HG03460 (cell line): ENCODE measurements around the gene TMEM184B.

Source experiments
- ATAC-seq: cut with Tn5 transposase; IDR thresholded peaks from one replicate; pipeline ENCODE4 v1.9.1; 2021; ENCODE audit not compliant: unreplicated experiment

Gene TMEM184B

GRCh38 chr22:38308791-38309498 is 36.1 kb upstream of the TMEM184B start:
- no peak for ATAC-seq

- peak; percentile 71 for ATAC-seq
Measured at GRCh38 chr22:38305471-38306448, 33.0 kb upstream of the TMEM184B start.

- no peak for ATAC-seq
Measured at GRCh38 chr22:38304526-38304925, 31.7 kb upstream of the TMEM184B start.

GRCh38 chr22:38303974-38304373 is 31.2 kb upstream of the TMEM184B start:
- ATAC-seq, result no peak

DNA sequence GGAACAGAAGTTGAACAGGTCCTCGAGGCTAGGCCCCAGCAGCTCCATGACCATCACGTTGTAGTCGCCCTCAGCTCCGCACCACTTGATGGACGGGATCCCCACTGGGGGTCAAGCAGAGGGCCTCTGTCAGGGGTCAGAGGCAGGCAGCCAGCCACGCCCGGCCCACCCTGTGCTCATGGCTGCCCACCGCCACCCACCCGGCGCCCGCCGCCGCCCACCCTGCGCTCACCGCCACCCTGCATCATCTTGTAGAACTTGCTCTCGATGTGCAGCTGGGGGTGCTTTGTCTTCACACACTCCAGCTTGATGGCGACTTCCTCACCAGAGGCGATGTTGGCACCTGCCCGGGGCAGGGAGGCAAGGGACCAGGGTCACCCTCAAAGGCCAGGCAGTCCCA is 30.1 kb upstream of the TMEM184B start:
- ATAC-seq, result no peak

DNA sequence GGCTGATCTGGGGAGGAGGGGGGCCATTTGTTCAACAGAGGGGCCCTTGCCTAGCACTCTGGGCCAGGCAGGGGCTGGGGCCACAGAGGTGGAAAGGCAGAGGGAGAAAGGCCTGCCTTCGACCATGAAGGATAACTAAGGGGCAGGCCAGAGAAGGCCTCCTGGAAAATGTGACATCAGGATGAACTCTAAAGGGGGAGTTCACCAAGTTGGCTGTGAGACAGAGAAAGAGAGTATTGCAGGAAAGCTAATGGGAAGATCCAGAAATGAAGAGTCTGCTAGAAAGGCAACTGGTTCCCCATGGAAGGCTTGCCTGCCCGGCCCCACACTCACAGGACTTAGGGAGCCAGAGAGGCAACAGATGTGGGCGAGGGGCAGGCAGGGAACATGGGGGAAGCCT is 28.1 kb upstream of the TMEM184B start:
- ATAC-seq, result no peak

GRCh38 chr22:38300197-38300945 is 27.6 kb upstream of the TMEM184B start:
- no peak for ATAC-seq

- no peak for ATAC-seq
Measured at GRCh38 chr22:38299770-38300102, 26.9 kb upstream of the TMEM184B start.

DNA sequence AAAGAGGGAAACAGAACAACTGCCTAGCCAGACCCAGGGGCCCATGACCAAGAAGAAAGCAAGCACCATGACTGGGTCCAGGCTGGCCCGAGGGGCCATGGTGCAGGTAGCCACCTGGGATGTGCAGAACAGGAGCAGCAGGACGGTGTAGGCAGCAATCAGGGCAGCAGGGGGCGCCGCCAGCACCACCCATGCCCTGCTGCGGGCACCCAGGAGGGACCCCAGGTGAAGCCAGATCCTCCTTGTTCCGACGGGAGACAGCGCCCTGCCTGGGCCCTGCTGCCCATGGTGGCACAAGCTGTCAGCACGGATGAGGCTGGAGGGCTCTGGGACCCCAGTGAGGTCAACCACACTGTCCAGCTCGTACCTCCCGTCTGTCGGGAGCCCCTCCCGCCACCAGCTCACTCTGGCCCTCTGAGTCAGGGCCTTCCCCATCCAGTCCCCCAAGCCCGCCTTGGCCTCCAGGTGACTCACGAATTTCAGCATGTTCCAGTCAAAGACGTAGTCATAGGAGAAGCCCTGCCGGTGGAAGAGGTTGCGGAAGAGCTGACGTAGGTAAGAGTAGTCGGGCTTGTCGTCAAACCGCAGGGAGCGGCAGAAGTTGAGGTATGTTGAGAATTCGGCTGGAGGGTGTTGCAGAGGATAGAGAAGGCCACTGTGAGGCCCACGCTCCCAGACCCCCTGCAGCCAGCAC is 25.6 kb upstream of the TMEM184B start:
- no peak for ATAC-seq

DNA sequence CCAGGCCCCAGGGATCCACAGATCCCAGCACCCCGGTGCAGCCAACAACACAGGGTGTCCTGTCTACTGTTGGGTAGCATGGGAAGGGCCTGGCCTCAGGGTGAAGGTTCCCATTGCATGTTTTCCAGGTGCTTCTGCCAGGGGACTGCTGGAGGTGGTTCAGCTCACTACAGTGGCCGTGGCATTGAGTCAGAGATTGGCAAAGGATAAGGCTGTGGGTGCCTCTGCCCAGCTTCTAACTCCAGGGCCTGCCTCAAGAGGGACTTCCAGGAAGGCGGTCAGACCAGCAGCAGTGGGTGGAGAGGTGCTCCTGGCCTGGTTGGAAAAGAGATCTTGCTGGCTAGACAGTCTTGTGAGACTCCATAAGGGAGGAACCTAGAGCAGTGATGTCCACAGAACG is 23.6 kb upstream of the TMEM184B start:
- no peak for ATAC-seq

- ATAC-seq, result no peak
Measured at GRCh38 chr22:38295863-38296262, 23.1 kb upstream of the TMEM184B start.

DNA sequence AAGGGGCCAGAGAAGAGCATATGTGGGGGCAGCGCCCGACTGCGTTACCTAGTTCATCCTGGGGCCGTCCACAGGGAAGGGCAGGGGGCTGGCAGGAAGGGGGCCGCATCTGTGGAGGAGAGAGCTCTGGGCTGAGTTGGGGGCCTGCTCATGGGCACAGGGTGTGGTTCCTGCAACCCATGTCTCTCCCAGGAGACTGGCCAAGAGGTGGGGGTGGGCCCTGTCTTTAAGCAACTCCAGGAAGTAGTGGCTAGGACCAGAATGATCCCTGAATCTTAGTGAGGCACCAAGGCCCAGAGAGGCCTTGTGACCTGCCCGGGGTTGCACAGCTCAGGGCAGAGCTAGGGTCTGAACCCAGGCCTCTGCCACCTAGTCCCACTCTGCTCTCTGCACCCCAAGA is 22.5 kb upstream of the TMEM184B start:
- no peak for ATAC-seq

DNA sequence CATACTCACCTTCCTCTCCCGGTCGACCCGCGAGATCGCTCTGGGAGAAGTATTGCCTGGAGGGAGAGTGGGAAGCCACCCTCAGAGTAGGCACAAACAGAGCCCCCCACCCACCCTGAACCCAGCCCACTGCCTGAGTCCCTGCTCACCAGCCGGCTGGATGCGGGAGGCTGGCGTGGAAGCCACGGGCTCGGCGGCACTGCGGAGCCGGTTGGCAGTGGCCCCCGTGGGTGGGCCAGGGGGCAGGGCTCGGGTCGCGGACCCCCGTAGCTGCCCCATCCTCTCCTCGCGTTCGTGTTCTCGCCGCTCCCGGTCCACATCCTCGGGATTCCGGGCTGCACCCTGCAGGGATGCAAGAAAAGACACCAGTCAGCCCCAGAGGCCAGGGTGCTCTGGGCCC is 21.4 kb upstream of the TMEM184B start:
- ATAC-seq, result no peak

GRCh38 chr22:38292694-38293093 is 19.9 kb upstream of the TMEM184B start:
- ATAC-seq, result no peak

GRCh38 chr22:38291201-38291777 is 18.5 kb upstream of the TMEM184B start:
- no peak for ATAC-seq

GRCh38 chr22:38290347-38290746 is 17.5 kb upstream of the TMEM184B start:
- ATAC-seq, result no peak

GRCh38 chr22:38289583-38290082 is 16.8 kb upstream of the TMEM184B start:
- ATAC-seq, result no peak

GRCh38 chr22:38286915-38287669 is 14.3 kb upstream of the TMEM184B start:
- ATAC-seq, result no peak

DNA sequence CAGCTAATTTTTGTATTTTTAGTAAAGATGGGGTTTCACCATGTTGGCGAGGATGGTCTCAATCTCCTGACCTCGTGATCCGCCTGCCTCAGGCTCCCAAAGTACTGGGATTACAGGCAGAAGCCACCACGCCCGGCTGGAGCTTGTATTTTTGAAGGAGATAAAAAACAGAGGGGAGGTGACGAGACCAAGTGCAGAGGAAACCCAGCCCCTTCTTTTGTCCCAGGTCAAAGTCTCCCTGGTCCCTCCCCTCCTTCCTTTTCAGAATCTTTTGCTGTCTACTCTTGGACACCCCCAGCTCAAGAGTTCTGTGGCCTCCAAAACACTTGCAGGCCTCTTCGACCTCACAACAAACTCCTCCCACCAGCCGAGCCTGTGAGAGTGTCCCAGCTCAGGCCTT is 12.2 kb upstream of the TMEM184B start:
- ATAC-seq, result no peak

- ATAC-seq, result no peak
Measured at GRCh38 chr22:38284042-38284402, 11.2 kb upstream of the TMEM184B start.
